Hindlimb muscle (tissue), 1 donor: Measurements from ENCODE around the gene VDAC1. TPM values are rescaled to one million over a fixed set of nuclear protein-coding genes. Genes with fewer than 3 reads are reported as not detected.
A peak's percentile ranks its signal among the peaks of the same experiment; 100 is the strongest.
"Not testable (repeated sequence)": the region's sequence is repeated elsewhere in the genome, so short reads cannot be mapped to it uniquely, and the experiment has no call there.

Experiments used
- DNase-seq: peaks from one replicate; pipeline ENCODE4 v3.0.0-alpha.2; 2013
- polyA plus RNA-seq: library from polyadenylated mRNA; unstranded; fragments of 120-200 nt; gene quantifications from one replicate; pipeline ENCODE4 v1.2.1, GENCODE V29; 2013; ENCODE audit not compliant: insufficient read length

Gene VDAC1
- polyA plus RNA-seq, 1 donor, result 208 TPM

- no peak for DNase-seq
Measured at GRCh38 chr5:133994990-133995333, 9.8 kb downstream of the VDAC1 start.

DNA sequence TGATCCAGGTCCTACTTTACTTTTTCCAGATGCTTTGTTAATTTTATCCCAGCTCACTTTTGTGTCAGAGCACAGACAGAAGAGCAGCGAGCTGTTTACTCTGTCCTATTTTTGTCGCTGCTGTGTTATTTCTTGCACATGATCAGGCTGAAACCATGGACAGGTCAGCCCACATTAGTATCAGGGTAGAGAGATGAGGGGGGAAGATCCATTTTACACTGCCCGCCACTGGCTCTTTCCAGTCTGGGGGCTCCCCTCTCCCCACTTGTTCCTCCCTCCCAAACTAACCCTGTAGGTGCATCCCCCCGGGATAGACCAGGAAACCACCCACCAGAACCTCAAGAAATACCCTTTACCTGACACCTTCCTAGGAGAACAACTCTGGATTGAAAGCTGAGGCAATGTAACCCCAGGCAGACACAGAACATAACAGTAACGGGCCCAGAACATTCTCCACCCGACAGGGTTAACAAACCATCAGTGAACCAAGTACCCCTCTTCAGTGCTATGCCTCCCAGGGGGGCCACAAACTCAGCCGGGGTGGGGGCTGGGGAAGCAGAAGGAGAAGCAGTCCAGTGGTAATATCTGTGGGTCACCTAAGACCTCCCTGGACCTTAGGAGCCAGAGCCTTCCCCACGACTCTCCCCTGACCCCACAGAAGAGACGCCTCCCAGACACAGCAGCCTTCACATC, 10.3 kb downstream of the VDAC1 start:
- DNase-seq, result no peak

DNA sequence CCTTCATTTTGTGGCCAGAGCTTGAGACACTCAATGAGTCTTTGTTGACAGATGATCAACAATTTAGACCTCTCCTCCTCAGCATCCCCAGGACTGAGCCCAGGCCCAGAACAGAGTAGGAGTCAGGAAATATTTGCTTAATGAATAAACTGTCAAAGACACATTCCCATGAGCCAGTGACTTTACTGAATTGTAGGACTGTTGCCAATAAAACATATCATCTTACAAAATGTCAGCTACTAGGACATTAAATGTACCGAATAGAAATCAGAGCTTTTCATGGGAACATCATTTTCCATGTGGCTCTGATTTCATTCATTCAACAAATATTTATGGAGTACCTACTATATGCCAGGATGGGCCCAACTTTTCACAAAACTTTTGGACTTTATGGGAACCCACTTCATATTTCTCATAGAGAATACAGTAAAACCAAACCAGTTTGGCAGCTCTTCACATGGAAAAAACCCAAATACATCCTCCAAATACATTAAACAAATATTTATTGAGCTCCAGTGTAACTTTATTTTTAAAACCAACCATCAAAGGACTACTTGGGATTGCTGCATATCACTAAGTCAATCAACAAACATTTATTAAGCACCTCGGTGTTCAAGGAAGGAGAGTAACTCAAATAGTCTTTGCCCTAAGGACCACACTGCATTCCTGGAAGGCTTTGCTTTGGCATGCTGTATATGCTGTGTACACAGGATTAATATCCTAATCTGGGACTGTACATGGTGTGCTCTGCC, 11.4 kb downstream of the VDAC1 start:
- DNase-seq, result no peak

- DNase-seq, result no peak
Measured at GRCh38 chr5:133992429-133993155, 12.2 kb downstream of the VDAC1 start.

DNA sequence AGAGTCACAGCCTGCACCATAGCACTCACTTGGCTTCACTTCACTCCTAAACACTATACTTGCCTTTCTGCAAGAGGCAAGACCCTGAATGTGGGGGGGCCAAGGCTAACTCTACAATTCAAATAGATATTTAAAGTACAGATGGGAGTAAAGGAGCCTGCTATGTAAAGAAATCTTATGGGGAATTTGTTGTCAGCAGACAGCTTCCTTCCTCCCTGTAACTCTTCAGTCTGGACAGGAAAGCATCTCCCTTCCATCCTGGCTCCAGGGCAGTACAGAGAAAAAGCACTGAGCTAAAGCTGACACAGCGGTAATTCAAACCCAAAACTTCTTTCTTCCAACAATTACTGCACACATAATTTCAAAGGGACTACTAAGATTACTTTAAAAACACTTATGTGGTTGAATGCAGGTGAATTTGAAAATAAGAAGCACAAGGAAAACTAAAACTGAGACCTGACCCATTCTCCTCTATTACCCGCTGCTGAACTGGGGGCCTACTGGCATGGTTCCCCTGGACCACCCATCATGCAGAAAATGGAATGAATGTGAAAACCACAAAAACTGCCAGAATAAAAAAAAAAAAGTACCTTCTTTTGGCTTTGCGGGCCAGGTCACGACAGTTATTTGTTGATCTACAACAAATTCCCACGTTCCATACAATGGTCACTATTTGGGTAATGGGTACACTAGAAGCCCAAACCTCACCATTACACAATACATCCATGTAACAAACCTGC, 13.4 kb downstream of the VDAC1 start:
- DNase-seq, result no peak

GRCh38 chr5:133990396-133990795, 14.4 kb downstream of the VDAC1 start:
- DNase-seq, result no peak

DNA sequence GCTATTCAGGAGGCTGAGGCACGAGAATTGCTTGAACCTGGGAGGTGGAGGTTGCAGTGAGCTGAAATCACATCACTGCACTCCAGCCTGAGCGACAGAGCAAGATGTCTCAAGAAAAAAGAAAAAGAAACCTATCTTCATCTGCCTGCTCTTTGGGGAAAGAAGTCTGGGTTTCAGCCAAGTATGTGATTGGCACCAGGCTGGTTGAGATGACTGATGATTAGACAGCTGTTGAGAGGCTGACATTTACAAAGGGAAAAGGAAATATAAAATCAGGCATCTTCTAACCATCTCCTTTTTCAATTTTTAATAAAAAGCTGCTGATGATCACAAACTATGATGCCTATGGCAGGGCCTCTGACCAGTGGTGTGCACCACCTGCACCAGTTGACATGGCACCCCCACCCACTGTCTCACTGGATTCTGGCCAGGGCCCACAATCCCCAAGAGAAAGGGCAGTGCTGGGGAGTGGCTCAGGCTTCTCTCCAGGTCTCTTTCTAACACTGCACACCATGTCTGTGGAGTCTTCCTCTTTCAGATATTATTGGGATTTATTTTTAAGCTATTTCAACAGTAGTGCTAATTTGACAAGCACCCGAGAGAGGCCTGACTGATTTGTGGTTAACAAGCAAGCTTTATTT, 19.1 kb downstream of the VDAC1 start:
- no peak for DNase-seq

GRCh38 chr5:133983674-133984073, 21.1 kb downstream of the VDAC1 start:
- no peak for DNase-seq

DNA sequence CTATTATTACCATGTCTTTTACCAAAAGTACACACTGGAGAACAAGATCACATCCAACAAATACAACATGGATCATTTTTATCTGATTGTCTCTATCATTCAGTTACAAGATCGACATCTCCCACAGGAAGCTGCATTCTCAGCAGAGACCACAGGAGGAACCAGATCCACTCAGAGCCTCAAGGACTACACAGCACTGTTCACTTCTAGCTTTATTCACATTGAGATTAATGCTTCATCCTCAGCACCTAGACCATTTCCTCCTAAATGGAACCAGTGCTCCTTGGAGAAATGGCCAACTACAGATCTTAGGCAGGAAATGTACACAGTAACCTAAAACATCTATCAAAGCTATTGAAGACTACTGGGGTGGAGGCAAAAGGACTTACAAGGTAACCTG, 23.1 kb downstream of the VDAC1 start:
- no peak for DNase-seq

- DNase-seq, result no peak
Measured at GRCh38 chr5:133980652-133981051, 24.1 kb downstream of the VDAC1 start.

- no peak for DNase-seq
Measured at GRCh38 chr5:133978943-133979342, 25.8 kb downstream of the VDAC1 start.

DNA sequence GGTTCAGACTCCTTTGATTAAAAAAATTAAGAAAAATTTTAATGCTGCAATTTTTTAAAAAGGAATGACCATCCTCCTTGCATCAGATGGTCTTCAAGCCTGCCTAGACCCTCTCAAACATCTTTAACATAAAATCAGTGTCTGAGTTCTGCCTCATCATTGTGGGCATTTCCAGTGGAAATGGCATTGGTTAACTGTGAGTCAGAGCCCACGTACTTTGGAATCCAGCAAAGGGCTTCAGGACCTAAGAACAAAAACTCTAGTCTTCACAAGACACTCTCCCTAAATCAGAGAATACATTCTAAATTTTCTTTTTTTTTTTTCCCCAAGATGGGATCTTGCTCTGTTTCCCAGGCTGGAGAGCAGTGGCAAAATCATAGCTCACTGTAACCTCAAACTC, 26.9 kb downstream of the VDAC1 start:
- no peak for DNase-seq

GRCh38 chr5:133977161-133977787, 27.5 kb downstream of the VDAC1 start:
- no peak for DNase-seq

GRCh38 chr5:133975546-133975945, 29.2 kb downstream of the VDAC1 start:
- DNase-seq, result not testable (repeated sequence)

DNA sequence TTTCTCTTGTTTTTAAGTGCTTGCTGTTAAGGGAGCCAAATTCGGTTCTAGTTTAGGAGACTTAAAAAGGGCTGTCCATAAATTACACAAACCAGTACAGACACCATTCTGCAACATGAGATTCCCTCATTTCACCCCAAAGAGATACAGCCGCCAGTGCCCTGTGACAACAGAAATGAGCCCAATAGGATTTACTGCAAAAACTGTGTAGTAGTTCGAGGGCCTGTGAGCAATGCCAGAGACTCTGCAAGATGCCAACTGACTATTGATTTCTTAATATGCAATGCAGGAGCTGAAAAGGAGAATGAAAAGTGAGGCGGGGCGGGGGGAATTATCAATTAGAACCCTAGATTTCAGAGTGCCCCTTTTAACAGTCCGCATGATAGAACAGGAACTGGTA, 30.6 kb downstream of the VDAC1 start:
- DNase-seq, result no peak

- no peak for DNase-seq
Measured at GRCh38 chr5:133970325-133970909, 34.4 kb downstream of the VDAC1 start.

DNA sequence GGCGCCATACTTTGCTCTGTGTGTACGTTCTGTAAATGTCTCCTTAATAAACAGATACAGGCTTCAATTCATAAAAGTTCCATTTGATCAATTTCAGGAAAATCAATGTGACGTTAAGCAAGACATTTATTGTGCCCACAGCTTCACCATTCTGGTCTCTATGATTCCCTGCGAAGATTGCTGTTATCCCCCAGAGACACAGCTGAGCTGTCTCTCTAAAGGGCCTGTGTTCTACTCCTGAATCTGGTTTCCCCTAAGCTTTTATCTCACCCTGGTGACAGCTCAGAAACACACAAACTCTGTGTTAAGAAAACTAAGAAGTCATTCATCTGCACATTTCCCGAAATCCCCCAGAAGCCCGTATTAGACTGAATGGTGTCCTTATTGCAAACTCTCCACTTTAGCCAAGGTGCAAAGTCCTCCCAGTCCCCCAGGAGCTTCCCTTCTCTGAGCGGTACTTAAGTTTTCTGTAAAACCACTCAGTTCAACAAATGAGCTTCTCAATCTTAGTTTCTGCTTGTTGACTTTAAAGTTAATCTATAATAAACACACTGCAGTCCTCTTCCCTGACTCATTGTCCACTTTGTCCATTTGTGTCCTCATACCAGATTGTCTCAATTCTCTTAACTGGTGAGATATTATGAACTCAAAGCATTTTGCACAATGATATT, 35.0 kb downstream of the VDAC1 start:
- DNase-seq, result no peak

DNA sequence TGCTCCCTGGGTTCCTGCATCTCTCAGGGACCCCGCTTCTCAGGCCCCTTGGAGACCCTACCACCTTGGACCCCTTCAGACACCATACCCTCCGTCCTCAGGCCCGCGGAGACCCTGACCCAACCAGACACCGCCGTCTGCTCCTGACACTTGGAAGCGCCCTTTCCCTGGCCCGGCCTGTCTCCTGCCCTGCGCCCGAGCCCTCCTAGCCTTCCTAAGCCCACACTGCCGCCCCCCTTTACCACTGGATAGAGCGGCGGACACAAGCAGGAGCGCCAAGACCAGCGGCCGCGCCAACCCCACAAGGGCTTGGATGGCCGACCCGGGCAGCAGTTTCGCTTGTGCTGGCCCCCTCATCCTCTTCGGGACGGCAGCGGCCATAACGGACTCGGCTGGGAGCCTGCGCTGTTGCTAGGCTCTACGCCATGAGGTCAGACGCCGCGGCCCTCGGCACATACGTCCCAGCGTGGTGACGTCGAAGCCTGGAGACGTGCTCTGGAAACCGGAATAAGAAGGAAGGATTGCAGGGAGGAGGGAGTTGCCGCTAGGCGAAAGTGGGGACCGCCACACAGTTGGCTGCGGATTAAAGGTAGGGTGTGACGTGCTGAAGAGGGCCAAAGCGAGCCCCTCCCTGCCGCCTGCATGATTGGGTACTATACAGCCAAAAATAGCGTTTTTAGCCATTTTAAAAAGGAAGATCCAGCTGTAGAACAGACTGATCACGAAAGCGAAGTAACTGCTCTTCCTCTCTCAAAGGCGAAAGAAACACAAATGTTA, 36.4 kb downstream of the VDAC1 start, which contains the start of gene C5orf15:
Gene C5orf15 (minus strand): TSS at position 422 of the 777 bp plus-strand sequence. CDS start 41 bp downstream, at position 381.
- peak; percentile 98 for DNase-seq

DNA sequence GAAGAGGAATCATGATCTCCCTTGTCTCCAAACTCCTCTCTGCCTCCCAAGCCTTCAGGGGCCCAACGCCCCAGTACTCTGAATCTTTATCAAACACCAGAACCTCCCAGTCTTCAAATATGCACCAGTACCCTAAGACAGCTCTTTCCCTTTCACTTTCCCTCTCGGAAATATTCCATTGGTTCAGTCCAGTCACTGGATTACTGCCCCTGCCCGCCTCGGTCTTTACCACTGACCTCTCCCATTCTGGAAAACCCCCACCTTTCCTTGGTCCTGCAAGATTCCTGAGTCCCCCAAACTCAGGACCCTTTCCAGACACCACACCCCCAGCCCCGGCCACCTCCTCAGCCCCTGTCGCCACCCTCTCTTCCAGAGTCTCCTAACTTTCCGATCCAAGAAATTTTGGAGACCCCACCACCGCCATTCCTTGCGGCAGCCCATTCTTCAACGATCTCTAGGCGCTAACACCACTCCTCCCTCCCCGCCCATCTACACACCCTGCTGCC, 37.0 kb downstream of the VDAC1 start:
- peak; percentile 26 for DNase-seq

DNA sequence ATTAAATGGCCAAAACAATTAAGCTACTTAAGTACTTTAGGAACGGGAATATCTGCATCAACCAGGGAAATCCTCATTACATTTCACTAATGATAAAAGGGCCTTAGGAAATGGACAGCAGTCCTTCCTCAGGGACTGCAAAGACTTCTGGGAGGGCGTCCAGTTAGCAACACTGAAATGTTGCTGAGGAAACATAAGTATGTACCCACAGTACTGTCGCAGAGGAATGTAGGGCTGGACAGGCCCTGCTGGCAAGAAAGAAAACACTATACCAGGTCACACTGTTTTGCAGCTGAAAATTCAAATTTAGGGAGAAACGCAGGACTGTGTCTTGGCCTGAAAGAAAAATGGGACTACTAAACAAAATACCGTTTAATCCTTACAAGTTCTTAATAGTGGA, 37.7 kb downstream of the VDAC1 start:
- DNase-seq, result no peak
